HG03039 (cell line): ENCODE measurements around the gene LCP2.

ENCODE experiments used
- ATAC-seq: cut with Tn5 transposase; IDR thresholded peaks from one replicate; pipeline ENCODE4 v1.9.1; 2021; ENCODE audit warnings: mild to moderate bottlenecking, moderate library complexity; ENCODE audit not compliant: unreplicated experiment

LCP2 gene

GRCh38 chr5:170296935-170297588 is 515 bp downstream of the LCP2 start:
- ATAC-seq: peak; percentile 35

GRCh38 chr5:170296036-170296934 is 1.3 kb downstream of the LCP2 start:
- no peak for ATAC-seq

- ATAC-seq: no peak
These were observed 3.0 kb downstream of the LCP2 start for GRCh38 chr5:170294556-170294955.

GRCh38 chr5:170294057-170294456 is 3.5 kb downstream of the LCP2 start:
- no peak for ATAC-seq

GRCh38 chr5:170293273-170293672 is 4.3 kb downstream of the LCP2 start:
- peak; percentile 66 for ATAC-seq

- no peak for ATAC-seq
These were observed 5.1 kb downstream of the LCP2 start for GRCh38 chr5:170292179-170293104.

GRCh38 chr5:170290498-170290897 is 7.1 kb downstream of the LCP2 start:
- no peak for ATAC-seq

- ATAC-seq: no peak
These were observed 7.8 kb downstream of the LCP2 start for GRCh38 chr5:170289764-170290163.

GRCh38 chr5:170289121-170289520 is 8.5 kb downstream of the LCP2 start:
- ATAC-seq: no peak

- no peak for ATAC-seq
These were observed 9.0 kb downstream of the LCP2 start for GRCh38 chr5:170288551-170288950.

GRCh38 chr5:170288151-170288550 is 9.4 kb downstream of the LCP2 start:
- no peak for ATAC-seq

GRCh38 chr5:170287532-170287931 is 10.0 kb downstream of the LCP2 start:
- no peak for ATAC-seq

- ATAC-seq: no peak
These were observed 11.1 kb downstream of the LCP2 start for GRCh38 chr5:170286386-170286925.

GRCh38 chr5:170285181-170285580 is 12.4 kb downstream of the LCP2 start:
- no peak for ATAC-seq

- no peak for ATAC-seq
These were observed 13.3 kb downstream of the LCP2 start for GRCh38 chr5:170284231-170284630.

- ATAC-seq: no peak
These were observed 14.3 kb downstream of the LCP2 start for GRCh38 chr5:170283296-170283695.

GRCh38 chr5:170280011-170280493 is 17.5 kb downstream of the LCP2 start:
- ATAC-seq: no peak

GRCh38 chr5:170279459-170279817 is 18.1 kb downstream of the LCP2 start:
- no peak for ATAC-seq

- peak; percentile 87 for ATAC-seq
These were observed 18.7 kb downstream of the LCP2 start for GRCh38 chr5:170278611-170279458.

GRCh38 chr5:170277867-170278281 is 19.7 kb downstream of the LCP2 start:
- no peak for ATAC-seq
